ENCODE measurements around the gene TPGS1.

Gene TPGS1

DNA sequence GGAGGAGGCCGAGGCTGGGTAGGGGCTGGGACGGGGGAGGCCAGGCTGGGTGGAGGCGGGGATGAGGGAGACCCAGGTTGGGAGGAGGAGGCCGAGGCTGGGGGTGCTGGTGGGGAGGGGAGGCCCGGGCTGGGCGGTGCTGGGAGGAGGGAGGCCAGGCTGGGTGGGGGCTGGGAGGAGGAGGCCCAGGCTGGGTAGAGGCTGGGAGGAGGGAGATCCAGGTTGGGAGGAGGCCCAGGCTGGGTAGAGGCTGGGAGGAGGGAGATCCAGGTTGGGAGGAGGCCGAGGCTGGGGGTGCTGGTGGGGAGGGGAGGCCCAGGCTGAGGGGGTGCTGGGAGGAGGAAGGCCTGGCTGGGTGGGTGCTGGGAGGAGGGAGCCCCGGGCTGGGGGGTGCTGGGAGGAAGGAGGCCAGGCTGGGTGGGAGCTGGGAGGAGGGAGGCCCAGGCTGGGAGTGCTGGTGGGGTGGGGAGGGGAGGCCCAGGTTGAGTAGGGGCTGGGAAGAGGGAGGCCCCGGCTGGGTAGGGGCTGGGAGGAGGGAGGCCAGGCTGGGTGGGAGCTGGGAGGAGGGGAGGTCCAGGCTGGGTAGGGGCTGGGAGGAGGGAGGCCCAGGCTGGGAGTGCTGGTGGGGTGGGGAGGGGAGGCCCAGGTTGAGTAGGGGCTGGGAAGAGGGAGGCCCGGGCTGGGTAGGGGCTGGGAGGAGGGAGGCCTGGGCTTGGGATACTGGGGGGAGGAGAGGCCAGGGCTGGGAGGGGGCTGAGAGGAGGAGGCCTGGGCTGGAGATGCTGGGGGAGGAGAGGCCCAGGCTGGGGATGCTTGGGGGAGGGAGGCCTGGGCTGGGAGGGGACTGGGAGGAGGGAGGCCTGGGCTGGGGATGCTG lies 10.7 kb downstream of the TPGS1 start:
- H3K36me3 ChIP-seq (ENCODE audit: control insufficient read depth, insufficient read depth, low read length), result no peaks in the 10 kb centered on the region
- no peak overlapping the region for H3K9ac ChIP-seq (ENCODE audit: low read depth, low read length)
- H3K9me3 ChIP-seq (ENCODE audit: control insufficient read depth, insufficient read depth, low read length), result no peaks in the 10 kb centered on the region
- no peaks in the 10 kb centered on the region for H3K4me1 ChIP-seq (ENCODE audit: control insufficient read depth, insufficient read depth, low read length)
- H3K4me3 ChIP-seq (ENCODE audit: low read depth, low read length), result no peak overlapping the region
- peaks cover 16% of the 10 kb centered on the region for H3K27me3 ChIP-seq (ENCODE audit: control insufficient read depth, insufficient read depth, low read length)

DNA sequence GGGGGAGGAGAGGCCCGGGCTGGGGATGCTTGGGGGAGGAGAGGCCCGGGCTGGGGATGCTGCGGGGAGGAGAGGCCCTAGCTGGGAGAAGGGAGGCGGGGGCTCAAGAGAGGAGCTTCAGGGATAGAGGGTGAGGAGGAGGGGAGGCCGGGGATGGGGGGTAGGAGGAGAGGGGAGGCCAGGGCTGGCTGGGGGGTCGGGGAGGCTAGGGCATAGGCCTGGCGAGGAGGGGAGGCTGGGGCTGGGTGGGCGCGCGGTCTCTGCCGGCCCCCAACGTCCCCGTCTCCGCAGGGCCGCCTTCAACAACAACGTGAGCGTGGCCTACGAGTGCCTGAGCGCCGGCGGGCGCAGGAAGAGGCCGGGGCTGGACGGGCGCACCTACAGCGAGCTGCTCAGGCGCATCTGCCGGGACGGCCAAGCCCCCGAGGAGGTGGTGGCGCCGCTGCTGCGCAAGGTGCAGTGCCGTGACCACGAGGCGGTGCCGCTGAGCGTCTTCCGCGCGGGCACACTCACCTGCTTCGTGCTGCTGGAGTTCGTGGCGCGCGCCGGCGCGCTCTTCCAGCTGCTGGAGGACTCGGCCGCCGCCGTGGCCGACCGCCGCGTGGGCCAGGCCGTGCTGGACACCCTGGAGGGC lies 11.4 kb downstream of the TPGS1 start:
- no peaks in the 10 kb centered on the region for H3K36me3 ChIP-seq (ENCODE audit: control insufficient read depth, insufficient read depth, low read length)

DNA sequence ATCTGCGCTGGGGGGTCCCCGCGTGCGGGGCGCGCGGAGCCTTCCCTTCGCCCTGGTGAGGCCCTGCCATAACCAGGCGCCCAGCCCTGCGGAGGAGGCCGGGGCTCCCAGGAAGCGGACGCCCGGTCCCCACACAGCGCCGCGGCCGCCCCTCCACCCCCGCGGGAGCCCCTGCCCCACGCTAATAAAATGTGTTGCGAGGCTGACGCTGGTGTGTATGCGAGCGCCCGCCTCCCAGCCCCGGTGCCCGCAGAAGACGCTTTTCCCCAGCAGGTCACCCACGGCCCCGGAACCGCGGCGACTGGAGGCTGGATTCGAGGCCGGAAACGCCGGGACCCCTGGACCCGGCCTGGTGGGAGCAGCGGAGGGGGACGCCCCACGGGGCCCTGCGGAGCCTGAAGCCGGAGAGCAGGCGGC lies 12.2 kb downstream of the TPGS1 start:
- H3K36me3 ChIP-seq (ENCODE audit: control insufficient read depth, insufficient read depth, low read length), result no peaks in the 10 kb centered on the region
- H3K9me3 ChIP-seq (ENCODE audit: control insufficient read depth, insufficient read depth, low read length), result no peaks in the 10 kb centered on the region
- H3K9ac ChIP-seq (ENCODE audit: low read depth, low read length), result no peak overlapping the region
- H3K4me1 ChIP-seq (ENCODE audit: control insufficient read depth, insufficient read depth, low read length), result no peaks in the 10 kb centered on the region
- no peak overlapping the region for H3K4me3 ChIP-seq (ENCODE audit: low read depth, low read length)
- peaks cover 4% of the 10 kb centered on the region for H3K27me3 ChIP-seq (ENCODE audit: control insufficient read depth, insufficient read depth, low read length)

More for the DNA sequence above, 11.4 kb downstream of the TPGS1 start:
- no peak overlapping the region for H3K9ac ChIP-seq (ENCODE audit: low read depth, low read length)
- no peaks in the 10 kb centered on the region for H3K4me1 ChIP-seq (ENCODE audit: control insufficient read depth, insufficient read depth, low read length)
- H3K4me3 ChIP-seq (ENCODE audit: low read depth, low read length), result peak overlapping the region; percentile 26
- H3K9me3 ChIP-seq (ENCODE audit: control insufficient read depth, insufficient read depth, low read length), result no peaks in the 10 kb centered on the region
- peaks cover 11% of the 10 kb centered on the region for H3K27me3 ChIP-seq (ENCODE audit: control insufficient read depth, insufficient read depth, low read length)

DNA sequence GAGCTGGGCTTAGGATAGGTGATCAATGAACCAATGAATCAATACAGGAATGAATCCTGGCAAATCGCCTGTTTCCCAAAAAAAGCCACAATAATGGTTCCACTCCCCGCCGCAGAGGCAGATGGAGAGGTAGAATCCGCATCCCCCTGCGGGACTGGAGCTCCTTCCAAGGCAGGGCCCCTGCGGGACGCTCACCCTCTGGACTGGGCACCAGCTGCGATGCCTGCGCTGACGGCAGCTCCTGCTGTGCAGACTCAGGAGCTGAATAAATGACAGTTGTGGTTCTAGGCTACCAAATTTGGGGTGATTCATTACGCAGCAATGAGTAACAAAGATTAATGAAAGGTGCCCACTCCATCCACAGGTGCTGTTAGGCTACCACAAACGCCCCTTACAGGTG lies 15.4 kb downstream of the TPGS1 start:
- Histone ChIP-seq H3K36me3 (ENCODE audit: control insufficient read depth, insufficient read depth, low read length) (no peaks in the 10 kb centered on the region), H3K4me1 (ENCODE audit: control insufficient read depth, insufficient read depth, low read length) (no peaks in the 10 kb centered on the region), H3K4me3 (ENCODE audit: low read depth, low read length) (no peak overlapping the region), H3K9me3 (ENCODE audit: control insufficient read depth, insufficient read depth, low read length) (no peaks in the 10 kb centered on the region), H3K27me3 (ENCODE audit: control insufficient read depth, insufficient read depth, low read length) (peaks cover 4% of the 10 kb centered on the region), H3K9ac (ENCODE audit: low read depth, low read length) (no peak overlapping the region)

DNA sequence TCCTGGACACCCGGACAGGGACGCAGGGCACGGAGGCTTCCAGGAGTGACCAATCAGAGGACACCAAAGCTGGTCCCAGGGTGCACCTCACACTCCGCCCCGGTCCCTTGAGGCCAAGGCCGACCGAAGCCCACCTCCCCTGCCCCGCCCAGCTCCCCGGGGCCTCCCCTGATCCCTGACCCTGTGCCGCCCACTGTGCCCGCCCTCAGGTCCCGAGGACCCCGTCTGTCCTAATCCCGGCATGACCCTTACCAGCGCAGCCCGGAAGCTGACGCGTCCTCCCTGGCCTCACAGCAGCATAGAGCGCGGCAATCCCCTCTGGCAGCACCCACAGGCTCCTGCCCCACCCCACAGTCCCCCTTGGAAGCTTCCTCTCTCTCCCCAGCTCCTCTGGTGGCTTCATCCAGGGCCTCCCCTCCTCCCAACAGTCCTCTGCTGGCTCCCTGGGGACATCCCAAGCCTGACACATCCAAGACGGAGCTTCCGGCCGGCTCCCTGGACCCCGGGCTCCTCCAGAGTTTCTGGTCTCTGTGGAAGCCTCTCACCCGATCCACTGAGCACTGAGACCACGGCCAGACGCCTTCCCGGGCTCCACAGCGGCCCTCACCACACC lies 16.9 kb downstream of the TPGS1 start:
- no peak overlapping the region for H3K4me3 ChIP-seq (ENCODE audit: low read depth, low read length)
- no peaks in the 10 kb centered on the region for H3K4me1 ChIP-seq (ENCODE audit: control insufficient read depth, insufficient read depth, low read length)
- H3K27me3 ChIP-seq (ENCODE audit: control insufficient read depth, insufficient read depth, low read length), result peaks cover 4% of the 10 kb centered on the region
- H3K9ac ChIP-seq (ENCODE audit: low read depth, low read length), result no peak overlapping the region
- no peaks in the 10 kb centered on the region for H3K36me3 ChIP-seq (ENCODE audit: control insufficient read depth, insufficient read depth, low read length)
- no peaks in the 10 kb centered on the region for H3K9me3 ChIP-seq (ENCODE audit: control insufficient read depth, insufficient read depth, low read length)

DNA sequence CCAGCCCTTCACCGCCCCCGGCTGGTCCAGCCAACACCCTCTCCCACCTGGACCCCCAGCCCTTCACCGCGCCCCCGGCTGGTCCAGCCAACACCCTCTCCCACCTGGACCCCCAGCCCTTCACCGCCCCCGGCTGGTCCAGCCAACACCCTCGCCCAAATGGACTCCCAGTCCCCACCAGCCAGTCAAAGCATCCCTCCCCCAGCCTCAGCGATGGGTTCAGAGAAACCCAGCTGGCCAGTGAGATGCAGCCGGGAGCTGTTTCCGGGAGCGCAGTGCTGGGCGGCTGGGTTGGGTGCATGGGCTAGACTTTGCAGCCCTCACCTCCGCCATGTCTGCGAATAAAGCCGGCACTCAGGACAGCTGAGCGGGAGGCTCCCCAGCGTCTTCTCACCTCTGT lies 17.7 kb downstream of the TPGS1 start:
- peaks cover under 1% of the 10 kb centered on the region for H3K27me3 ChIP-seq (ENCODE audit: control insufficient read depth, insufficient read depth, low read length)
- no peaks in the 10 kb centered on the region for H3K9me3 ChIP-seq (ENCODE audit: control insufficient read depth, insufficient read depth, low read length)
- no peaks in the 10 kb centered on the region for H3K36me3 ChIP-seq (ENCODE audit: control insufficient read depth, insufficient read depth, low read length)
- H3K4me3 ChIP-seq (ENCODE audit: low read depth, low read length), result no peak overlapping the region
- no peaks in the 10 kb centered on the region for H3K4me1 ChIP-seq (ENCODE audit: control insufficient read depth, insufficient read depth, low read length)
- H3K9ac ChIP-seq (ENCODE audit: low read depth, low read length), result no peak overlapping the region

DNA sequence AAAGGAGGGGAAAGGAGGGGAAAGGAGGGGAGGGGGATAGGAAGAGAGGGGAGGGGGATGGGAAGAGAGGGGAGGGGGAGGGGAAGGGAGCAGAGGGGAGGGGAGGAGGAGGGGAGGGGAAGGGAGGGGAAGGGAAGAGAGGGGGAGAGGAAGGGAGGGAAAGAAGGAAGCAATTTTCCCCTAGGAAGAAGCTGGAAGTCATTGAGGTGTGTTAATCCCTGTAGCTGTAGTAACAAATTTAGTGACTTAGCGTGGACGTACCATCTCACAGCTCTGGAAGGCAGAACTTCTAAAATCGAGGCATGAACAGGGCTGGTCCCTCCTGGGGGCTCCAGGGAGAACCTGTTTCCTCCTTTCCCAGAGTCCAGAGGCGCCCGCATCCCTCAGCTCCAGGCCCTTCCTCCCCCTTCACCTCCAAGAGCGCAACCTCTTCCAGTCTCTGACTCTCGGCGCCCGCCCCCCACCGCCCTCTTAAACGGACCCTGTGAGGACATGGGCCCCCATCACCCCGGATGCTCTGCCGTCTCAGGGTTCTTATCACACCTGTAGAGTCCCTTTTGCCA lies 18.6 kb downstream of the TPGS1 start:
- H3K9ac ChIP-seq (ENCODE audit: low read depth, low read length), result no peak overlapping the region
- H3K36me3 ChIP-seq (ENCODE audit: control insufficient read depth, insufficient read depth, low read length), result no peaks in the 10 kb centered on the region
- no peaks in the 10 kb centered on the region for H3K27me3 ChIP-seq (ENCODE audit: control insufficient read depth, insufficient read depth, low read length)
- H3K4me1 ChIP-seq (ENCODE audit: control insufficient read depth, insufficient read depth, low read length), result no peaks in the 10 kb centered on the region
- H3K9me3 ChIP-seq (ENCODE audit: control insufficient read depth, insufficient read depth, low read length), result no peaks in the 10 kb centered on the region
- H3K4me3 ChIP-seq (ENCODE audit: low read depth, low read length), result no peak overlapping the region

DNA sequence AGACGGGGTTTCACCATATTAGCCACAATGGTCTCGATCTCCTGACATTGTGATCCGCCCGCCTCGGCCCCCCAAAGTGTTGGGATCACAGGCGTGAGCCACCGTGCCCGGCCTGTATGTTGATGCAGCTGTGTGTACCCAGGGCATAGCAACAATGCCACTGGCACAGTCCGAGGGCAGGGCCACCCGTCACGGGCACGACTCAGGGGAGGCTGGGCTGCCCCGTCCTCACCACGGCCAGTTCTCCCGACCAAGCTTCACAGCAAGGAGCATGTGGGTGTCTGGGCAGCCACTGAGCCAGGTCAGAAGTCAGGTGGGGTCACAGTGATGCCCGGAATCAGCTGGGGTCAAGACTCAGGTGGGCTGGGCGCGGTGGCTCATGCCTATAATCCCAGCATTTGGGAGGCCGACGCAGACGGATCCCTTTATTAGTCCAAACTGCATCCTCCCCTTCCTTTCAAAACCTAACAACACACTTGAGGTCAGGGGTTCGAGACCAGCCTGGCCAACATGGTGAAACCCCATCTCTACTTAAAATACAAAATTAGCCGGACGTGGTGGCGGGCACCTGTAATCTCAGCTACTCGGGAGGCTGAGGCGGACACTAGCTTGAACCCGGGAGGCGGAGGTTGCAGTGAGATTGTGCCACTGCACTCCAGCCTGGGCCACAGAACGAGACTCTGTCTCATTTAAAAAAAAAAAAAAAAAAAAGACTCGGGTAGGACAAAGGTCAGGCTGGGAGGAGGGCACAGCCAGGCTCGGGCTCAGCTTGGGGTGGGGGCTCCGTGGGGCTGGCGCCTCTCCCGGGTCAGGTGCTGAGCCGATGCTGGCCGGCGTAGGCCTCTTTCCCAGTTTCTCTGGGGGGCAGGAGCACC lies 23.1 kb downstream of the TPGS1 start:
- Histone ChIP-seq H3K9me3 (ENCODE audit: control insufficient read depth, insufficient read depth, low read length) (no peaks in the 10 kb centered on the region), H3K36me3 (ENCODE audit: control insufficient read depth, insufficient read depth, low read length) (peaks cover 10% of the 10 kb centered on the region), H3K9ac (ENCODE audit: low read depth, low read length) (peak overlapping the region; percentile 24), H3K4me1 (ENCODE audit: control insufficient read depth, insufficient read depth, low read length) (peaks cover 3% of the 10 kb centered on the region), H3K27me3 (ENCODE audit: control insufficient read depth, insufficient read depth, low read length) (no peaks in the 10 kb centered on the region), H3K4me3 (ENCODE audit: low read depth, low read length) (peak overlapping the region; percentile 65)

DNA sequence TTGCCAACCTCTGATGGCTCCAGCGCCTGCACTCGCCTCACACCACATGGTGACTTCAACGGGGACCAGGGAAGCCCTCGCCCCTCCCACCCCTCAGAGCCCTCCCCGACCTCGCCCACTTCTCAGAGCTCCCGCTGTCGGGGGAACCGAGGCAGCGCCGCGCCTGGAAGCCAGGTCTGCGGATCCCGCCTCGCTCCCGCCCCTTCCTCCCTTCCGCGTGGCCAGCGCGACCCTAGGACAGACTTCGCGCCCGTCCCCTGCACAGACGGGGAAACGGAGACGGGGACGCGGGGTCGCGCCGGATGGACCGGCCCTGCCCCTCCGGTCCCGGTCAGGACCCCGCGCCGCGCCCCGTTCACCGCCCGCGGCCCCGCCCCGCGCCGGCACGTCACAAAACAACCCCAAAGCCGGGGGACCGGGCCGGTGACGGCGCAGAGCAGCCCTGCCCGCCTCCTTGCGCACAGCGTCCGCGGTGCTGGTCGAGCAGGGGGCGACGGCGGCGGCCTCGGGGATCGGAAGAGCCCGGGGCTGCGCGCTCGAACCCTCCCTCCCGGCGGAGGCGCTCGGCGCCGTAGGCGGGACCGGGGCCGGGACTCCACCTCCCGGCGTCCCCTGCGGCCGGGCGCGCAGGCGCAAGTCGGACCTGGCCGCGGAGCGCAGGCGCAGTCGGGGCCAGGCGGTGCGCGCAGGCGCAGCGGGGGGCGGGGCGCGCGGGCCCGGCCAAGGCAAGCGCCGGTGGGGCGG lies 23.9 kb downstream of the TPGS1 start:
- peak overlapping the region; percentile 24 for H3K9ac ChIP-seq (ENCODE audit: low read depth, low read length)
- H3K36me3 ChIP-seq (ENCODE audit: control insufficient read depth, insufficient read depth, low read length), result peaks cover 18% of the 10 kb centered on the region
- H3K27me3 ChIP-seq (ENCODE audit: control insufficient read depth, insufficient read depth, low read length), result no peaks in the 10 kb centered on the region
- H3K4me1 ChIP-seq (ENCODE audit: control insufficient read depth, insufficient read depth, low read length), result peaks cover 3% of the 10 kb centered on the region
- H3K4me3 ChIP-seq (ENCODE audit: low read depth, low read length), result peak overlapping the region; percentile 65
- H3K9me3 ChIP-seq (ENCODE audit: control insufficient read depth, insufficient read depth, low read length), result no peaks in the 10 kb centered on the region

DNA sequence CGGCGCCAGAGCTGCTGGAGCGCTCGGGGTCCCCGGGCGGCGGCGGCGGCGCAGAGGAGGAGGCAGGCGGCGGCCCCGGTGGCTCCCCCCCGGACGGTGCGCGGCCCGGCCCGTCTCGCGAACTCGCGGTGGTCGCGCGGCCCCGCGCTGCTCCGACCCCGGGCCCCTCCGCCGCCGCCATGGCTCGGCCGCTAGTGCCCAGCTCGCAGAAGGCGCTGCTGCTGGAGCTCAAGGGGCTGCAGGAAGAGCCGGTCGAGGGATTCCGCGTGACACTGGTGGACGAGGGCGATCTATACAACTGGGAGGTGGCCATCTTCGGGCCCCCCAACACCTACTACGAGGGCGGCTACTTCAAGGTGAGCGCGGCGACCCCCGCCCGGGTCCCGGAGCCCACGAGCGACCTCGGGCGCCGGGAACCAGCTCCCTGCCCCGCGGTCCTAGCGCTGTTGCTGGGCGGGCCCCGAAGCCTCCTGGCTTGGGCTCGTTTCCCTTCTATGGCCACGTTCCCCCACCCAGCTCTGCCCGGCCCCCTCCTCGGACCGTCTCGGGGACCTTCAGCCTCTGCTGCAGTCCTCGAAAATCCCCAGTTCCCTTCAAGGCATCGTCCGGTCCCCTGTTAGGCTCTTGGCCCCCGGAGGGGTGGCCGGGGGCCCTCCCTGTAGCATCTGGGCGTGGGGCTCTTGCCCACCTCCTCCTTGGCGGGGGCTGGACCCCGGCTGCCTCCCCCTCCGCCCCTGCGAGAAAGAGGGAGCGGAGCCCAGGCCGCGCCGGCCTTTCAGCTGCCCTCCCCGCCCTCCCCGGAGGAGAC lies 24.7 kb downstream of the TPGS1 start, which contains the start of gene CDC34:
Gene CDC34 (plus strand): TSS at position 8 of the 808 bp plus-strand sequence. CDS start 172 bp downstream, at position 180.
- peaks cover 3% of the 10 kb centered on the region for H3K4me1 ChIP-seq (ENCODE audit: control insufficient read depth, insufficient read depth, low read length)
- peak within 1 kb of the TSS; percentile 76 for H3K9ac ChIP-seq (ENCODE audit: low read depth, low read length)
- H3K4me3 ChIP-seq (ENCODE audit: low read depth, low read length), result peak within 1 kb of the TSS; percentile 78
- H3K27me3 ChIP-seq (ENCODE audit: control insufficient read depth, insufficient read depth, low read length), result no peaks in the 10 kb centered on the region
- no peaks in the 10 kb centered on the region for H3K9me3 ChIP-seq (ENCODE audit: control insufficient read depth, insufficient read depth, low read length)
- peaks cover 26% of the 10 kb centered on the region for H3K36me3 ChIP-seq (ENCODE audit: control insufficient read depth, insufficient read depth, low read length)

Measured in iPS-15b (cell line).